Peyer's patch (tissue), 4 donors: Measurements from ENCODE around the gene TMEM270. TPM values are rescaled to one million over a fixed set of nuclear protein-coding genes. Genes with fewer than 3 reads are reported as not detected.

Experiments used
- DNase-seq, 3 donors: peaks; one replicate each; pipeline ENCODE4 v3.0.0-alpha.2; 2017 to 2019
- H3K27ac ChIP-seq, 4 donors: fragments of 200-600 bp; sonication (generic); one replicate each; pipeline ENCODE4 v1.5.1; 2016 to 2019
- H3K27me3 ChIP-seq, 2 donors: fragments of 200-600 bp; sonication (generic); one replicate each; pipeline ENCODE4 v1.5.1; 2019
- H3K36me3 ChIP-seq, 3 donors: fragments of 200-600 bp; sonication (generic); one replicate each; pipeline ENCODE4 v1.5.1; 2016 to 2019
- H3K4me1 ChIP-seq, 4 donors: fragments of 200-600 bp; sonication (generic); one replicate each; pipeline ENCODE4 v1.5.1; 2016 to 2019
- H3K4me3 ChIP-seq, 4 donors: fragments of 200-600 bp; sonication (generic); 1 replicate in 3 of 4; 2 replicates in 1 of 4; pipeline ENCODE4 v1.5.1; 2016 to 2019; ENCODE audit warnings: mild to moderate bottlenecking in 1 of 4
- H3K9me3 ChIP-seq, 4 donors: fragments of 200-600 bp; sonication (generic); one replicate each; pipeline ENCODE4 v1.5.1; 2016 to 2019; ENCODE audit warnings: mild to moderate bottlenecking in 1 of 4
- POLR2A ChIP-seq, 2 donors: fragments of 450-650 bp; IDR thresholded peaks; one replicate each; pipeline ENCODE4 v1.5.1; 2017; ENCODE audit warnings: antibody characterized with exemption in 2 of 2, mild to moderate bottlenecking in 2 of 2, moderate library complexity in 2 of 2
- total RNA-seq, 4 donors: library from RNA; depleted of rRNA; stranded (reverse); fragments of >200 nt; gene quantifications; one replicate each; pipeline ENCODE4 v1.1.0, GENCODE V29; 2016
- TF ChIP-seq, protein P1 (sequence below), 6 experiments: fragments of 450-650 bp in 4 of 6; fragments of 200-600 bp in 2 of 6; sonication (generic) in 1 of 6; IDR thresholded peaks; one replicate each; pipeline ENCODE4 v1.5.1; 2017 to 2019; ENCODE audit warnings: antibody characterized with exemption in 6 of 6, mild to moderate bottlenecking in 3 of 6, moderate library complexity in 1 of 6

Gene TMEM270
- total RNA-seq, 4 donors from 2014 or later, result not detected

DNA sequence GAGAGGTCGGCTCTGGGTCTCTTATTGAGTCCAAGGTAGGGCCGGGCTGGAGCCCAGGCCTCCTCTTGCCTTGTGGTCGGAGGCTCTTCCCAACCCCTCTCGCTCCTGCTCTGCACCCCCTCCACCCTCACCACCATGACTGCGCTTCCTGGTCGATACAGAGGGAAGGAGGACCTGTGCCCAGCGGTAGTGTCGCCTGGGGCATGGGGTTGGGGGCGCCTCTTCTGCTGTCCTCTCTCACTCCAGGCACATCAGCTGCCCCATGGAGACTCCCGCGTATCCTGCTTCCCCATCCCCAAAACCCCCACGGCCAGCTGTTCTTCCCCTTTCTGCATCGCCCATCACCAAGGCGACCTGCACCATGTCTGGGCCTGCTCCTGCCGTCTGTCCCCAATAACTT, 44.4 kb downstream of the TMEM270 start:
- Histone ChIP-seq H3K4me1 (no peaks in the 10 kb centered on the region), H3K27ac (no peak overlapping the region)
- peak in 1 of 3 donors; percentile 25 for DNase-seq

DNA sequence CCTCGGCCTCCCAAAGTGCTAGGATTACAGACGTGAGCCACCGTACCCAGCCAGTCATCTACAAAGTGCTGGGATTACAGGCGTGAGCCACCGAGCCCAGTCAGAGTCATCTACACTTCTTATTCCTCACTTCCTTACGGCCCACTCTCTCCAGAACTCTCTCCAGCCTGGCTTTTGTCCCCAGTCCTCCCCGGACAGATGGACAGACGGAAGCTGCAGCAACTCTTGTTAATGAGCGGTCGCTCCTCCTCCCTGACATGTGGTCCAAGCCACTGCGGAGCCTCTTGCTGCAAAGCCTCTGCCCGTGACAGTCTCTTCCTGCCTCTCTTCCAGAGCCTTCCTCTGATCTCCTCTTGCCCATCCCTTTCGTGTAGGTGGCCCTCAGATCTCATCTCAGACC, 45.9 kb downstream of the TMEM270 start:
- Histone ChIP-seq H3K27ac (no peak overlapping the region), H3K4me3 (no peak overlapping the region), H3K9me3 (no peaks in the 10 kb centered on the region), H3K36me3 (no peaks in the 10 kb centered on the region), H3K27me3 (no peaks in the 10 kb centered on the region), H3K4me1 (no peaks in the 10 kb centered on the region)
- TF ChIP-seq, protein P1, sequence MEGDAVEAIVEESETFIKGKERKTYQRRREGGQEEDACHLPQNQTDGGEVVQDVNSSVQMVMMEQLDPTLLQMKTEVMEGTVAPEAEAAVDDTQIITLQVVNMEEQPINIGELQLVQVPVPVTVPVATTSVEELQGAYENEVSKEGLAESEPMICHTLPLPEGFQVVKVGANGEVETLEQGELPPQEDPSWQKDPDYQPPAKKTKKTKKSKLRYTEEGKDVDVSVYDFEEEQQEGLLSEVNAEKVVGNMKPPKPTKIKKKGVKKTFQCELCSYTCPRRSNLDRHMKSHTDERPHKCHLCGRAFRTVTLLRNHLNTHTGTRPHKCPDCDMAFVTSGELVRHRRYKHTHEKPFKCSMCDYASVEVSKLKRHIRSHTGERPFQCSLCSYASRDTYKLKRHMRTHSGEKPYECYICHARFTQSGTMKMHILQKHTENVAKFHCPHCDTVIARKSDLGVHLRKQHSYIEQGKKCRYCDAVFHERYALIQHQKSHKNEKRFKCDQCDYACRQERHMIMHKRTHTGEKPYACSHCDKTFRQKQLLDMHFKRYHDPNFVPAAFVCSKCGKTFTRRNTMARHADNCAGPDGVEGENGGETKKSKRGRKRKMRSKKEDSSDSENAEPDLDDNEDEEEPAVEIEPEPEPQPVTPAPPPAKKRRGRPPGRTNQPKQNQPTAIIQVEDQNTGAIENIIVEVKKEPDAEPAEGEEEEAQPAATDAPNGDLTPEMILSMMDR (IDR thresholded peaks at IDR 0.05), result no peak
- TF ChIP-seq POLR2A (IDR thresholded peaks at IDR 0.05), result no peak
- DNase-seq, result peak in 1 of 3 donors; percentile 10

More for the DNA sequence above, 44.4 kb downstream of the TMEM270 start:
- TF ChIP-seq POLR2A (IDR thresholded peaks at IDR 0.05), result no peak
- TF ChIP-seq, protein P1 (IDR thresholded peaks at IDR 0.05), result no peak
- Histone ChIP-seq H3K9me3 (no peaks in the 10 kb centered on the region), H3K36me3 (no peaks in the 10 kb centered on the region), H3K27me3 (no peaks in the 10 kb centered on the region), H3K4me3 (no peak overlapping the region)

DNA sequence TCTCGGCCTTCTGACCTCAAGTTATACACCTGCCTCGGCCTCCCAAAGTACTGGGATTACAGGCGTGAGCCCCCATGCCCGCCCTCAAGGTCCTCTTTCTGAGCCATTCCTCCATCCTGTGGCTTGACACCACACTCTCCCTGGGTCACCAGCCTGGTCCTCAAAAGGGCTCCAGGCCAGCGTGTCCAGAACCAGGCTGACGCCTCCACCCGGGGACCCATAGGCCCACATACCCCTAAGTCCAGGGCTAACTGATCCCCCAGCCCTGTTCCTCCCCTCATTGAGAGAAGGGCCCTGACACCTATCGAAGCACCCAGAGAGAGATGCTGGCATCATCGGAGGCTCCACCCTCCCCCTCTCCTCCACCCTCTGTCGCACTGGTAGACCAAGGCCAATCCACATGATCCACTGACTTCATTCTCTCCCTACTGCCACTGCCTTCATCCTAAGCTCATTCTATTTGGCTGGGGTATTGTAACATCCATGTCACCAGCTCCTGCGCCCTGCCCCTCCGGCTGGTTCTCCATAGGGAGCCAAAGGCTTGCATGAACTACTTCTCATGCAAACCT, 46.7 kb downstream of the TMEM270 start:
- no peak overlapping the region for H3K4me3 ChIP-seq
- no peaks in the 10 kb centered on the region for H3K27me3 ChIP-seq
- no peak overlapping the region for H3K27ac ChIP-seq
- TF ChIP-seq, protein P1 (IDR thresholded peaks at IDR 0.05), result no peak
- TF ChIP-seq POLR2A (IDR thresholded peaks at IDR 0.05), result no peak
- no peaks in the 10 kb centered on the region for H3K9me3 ChIP-seq
- DNase-seq, result peak in 1 of 3 donors; percentile 39
- H3K36me3 ChIP-seq, result no peaks in the 10 kb centered on the region
- H3K4me1 ChIP-seq, result no peaks in the 10 kb centered on the region

DNA sequence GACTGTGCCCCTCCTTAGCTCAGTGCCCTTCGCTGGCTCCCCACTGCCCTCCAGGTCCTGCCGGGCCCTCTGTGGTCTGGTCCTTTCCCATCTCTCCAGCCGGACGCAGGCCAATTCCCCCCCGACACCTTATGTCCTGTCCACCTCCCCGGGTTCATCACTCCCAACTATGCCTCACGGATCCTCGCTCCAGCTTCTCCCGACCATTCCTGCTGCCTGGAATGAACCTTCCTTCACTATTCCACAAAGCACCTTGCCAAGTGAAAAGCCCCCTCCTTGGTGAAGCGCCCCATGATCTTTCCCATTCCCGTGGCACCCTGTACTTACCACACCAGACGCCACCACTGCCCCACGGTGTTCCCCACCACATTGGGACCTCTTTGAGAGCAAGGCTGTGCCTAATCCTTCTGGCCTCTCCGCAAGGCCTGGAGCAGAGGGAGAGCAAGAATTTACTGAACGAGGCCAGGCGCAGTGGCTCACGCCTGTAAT, 47.2 kb downstream of the TMEM270 start:
- TF ChIP-seq, protein P1 (IDR thresholded peaks at IDR 0.05), result no peak
- TF ChIP-seq POLR2A (IDR thresholded peaks at IDR 0.05), result no peak
- peak in 1 of 3 donors; percentile 34 for DNase-seq
- no peak overlapping the region for H3K4me3 ChIP-seq
- H3K27ac ChIP-seq, result no peak overlapping the region
- H3K4me1 ChIP-seq, result no peaks in the 10 kb centered on the region
- H3K36me3 ChIP-seq, result no peaks in the 10 kb centered on the region
- H3K27me3 ChIP-seq, result no peaks in the 10 kb centered on the region
- no peaks in the 10 kb centered on the region for H3K9me3 ChIP-seq

DNA sequence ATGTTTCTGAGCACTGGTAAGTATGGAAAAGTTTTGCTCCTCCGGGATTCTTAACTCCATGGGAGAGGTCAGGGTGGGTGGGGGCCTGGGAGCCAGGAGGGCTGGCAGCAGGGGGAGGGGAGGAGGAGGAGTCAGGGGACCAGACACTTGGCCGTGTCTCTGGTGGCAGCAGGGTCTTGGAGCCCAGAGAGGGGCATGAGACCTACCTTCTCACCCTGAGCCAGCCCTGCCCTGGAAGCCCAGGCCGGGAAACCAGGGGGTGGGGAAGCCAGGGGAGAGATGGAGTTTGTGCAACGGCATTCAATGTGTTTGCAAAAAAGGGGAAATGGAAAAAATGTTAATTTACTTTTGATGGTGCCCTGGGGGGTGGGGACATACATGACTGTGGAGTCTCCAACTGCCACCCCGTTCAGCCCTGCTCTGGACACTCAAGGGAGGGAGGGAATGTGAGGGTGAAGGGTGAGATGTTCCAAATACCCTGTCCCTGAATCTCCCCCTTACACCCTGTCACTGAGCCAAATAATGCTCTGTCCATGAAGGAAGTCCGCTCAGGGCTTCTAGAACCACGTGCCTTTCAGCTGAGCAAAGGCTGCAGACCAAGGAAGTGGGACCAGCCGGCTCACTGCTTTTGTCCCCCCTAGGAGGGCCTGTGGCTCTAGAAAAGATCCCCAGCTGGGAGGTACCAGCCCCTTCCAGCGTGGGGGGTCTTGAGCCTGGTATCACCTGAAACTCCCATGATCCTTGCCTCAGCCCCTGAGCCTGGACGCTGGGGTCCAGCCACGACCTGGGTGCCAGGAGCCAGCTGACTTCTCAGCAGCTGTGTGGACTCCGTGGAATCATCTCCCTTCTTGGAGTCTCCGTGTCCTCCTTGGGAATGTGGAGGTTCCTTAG, 48.3 kb downstream of the TMEM270 start:
- H3K27ac ChIP-seq, result no peak overlapping the region
- H3K4me1 ChIP-seq, result no peaks in the 10 kb centered on the region
- no peak overlapping the region for H3K4me3 ChIP-seq
- TF ChIP-seq, protein P1 (IDR thresholded peaks at IDR 0.05), result no peak
- no peak for TF ChIP-seq POLR2A (IDR thresholded peaks at IDR 0.05)
- no peaks in the 10 kb centered on the region for H3K36me3 ChIP-seq
- H3K27me3 ChIP-seq, result no peaks in the 10 kb centered on the region
- H3K9me3 ChIP-seq, result no peaks in the 10 kb centered on the region
- no peak for DNase-seq
